Putamen (tissue), 1 donor: ENCODE results near the gene LILRA2.
"Not testable (repeated sequence)": the region's sequence is repeated elsewhere in the genome, so short reads cannot be mapped to it uniquely, and the experiment has no call there.

ENCODE experiments used
- DNase-seq: peaks from one replicate; pipeline ENCODE4 v3.0.0-alpha.2; 2016; ENCODE audit warnings: low spot score

Gene LILRA2

GRCh38 chr19:54571715-54572615 is 1.6 kb upstream of the LILRA2 start:
- not testable (repeated sequence) for DNase-seq

- DNase-seq, result no peak
Measured at GRCh38 chr19:54572696-54573311, 786 bp upstream of the LILRA2 start.

- no peak for DNase-seq
Measured at GRCh38 chr19:54574051-54574450, 461 bp downstream of the LILRA2 start.

DNA sequence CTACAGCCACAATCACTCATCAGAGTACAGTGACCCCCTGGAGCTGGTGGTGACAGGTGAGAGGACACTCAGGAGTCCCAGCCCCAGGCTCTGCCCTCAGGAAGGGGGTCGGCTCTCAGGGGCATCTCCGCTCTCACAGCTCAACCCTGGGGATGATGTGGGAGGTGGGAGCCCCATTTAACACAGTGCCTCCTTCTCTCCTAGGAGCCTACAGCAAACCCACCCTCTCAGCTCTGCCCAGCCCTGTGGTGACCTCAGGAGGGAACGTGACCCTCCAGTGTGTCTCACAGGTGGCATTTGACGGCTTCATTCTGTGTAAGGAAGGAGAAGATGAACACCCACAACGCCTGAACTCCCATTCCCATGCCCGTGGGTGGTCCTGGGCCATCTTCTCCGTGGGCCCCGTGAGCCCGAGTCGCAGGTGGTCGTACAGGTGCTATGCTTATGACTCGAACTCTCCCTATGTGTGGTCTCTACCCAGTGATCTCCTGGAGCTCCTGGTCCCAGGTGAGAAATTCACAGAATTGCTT is 1.0 kb downstream of the LILRA2 start:
- DNase-seq, result no peak

DNA sequence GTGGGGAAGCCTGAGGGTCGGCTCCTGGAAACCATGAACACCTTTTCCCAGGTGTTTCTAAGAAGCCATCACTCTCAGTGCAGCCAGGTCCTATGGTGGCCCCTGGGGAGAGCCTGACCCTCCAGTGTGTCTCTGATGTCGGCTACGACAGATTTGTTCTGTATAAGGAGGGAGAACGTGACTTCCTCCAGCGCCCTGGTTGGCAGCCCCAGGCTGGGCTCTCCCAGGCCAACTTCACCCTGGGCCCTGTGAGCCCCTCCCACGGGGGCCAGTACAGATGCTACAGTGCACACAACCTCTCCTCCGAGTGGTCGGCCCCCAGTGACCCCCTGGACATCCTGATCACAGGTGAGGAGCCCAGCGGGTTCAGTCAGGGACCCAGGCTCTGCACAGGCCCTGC is 1.6 kb downstream of the LILRA2 start:
- DNase-seq, result not testable (repeated sequence)

DNA sequence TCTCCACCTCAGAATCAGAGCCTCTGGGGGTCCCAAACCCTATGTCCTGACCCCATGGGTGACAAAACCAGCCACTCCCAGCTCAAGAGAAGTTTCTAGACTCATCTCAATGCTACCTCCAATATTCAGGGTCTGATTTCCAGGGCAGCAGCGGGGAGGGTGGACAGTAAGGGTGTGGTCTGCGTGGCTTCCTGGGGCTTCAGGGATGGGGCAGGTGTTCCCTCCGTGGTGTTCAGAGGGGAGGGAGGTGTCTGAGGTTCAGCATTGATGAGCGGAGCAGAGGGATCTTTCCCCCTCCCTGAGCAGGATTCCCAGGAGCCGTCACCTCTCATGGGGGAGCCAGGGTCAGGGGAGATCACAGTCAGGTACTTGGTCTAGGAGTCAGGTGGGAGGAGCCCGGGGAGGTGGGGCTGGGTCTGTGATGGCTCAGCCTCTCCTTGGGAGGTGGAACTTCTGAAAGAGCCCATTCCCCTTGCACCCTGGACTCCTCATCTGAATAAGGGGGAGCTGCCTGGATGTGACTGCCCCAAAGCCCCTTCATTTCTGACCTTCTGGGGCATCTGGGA is 2.9 kb downstream of the LILRA2 start:
- DNase-seq, result no peak

- DNase-seq, result no peak
Measured at GRCh38 chr19:54577334-54577733, 3.7 kb downstream of the LILRA2 start.

- not testable (repeated sequence) for DNase-seq
Measured at GRCh38 chr19:54578268-54578667, 4.7 kb downstream of the LILRA2 start.

DNA sequence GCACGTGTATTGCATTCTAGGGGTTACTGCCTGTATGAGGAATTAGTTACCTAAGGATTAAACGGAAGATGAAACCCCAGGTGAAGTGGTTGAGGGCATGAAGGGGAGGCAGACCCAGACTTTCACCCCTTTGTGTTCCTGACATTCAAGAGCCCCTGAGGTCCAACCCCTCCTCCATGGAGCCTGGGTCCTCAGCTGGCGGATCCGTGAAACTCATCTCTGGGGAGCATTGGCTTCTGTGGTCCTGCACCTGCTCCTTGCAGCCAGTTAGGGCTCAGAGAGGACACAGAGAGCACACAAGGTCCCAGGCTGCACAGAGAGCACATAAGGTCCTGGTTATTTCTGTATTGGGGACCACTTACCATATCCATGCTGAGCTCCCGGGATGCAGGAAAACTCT is 12.8 kb downstream of the LILRA2 start:
- DNase-seq, result no peak

DNA sequence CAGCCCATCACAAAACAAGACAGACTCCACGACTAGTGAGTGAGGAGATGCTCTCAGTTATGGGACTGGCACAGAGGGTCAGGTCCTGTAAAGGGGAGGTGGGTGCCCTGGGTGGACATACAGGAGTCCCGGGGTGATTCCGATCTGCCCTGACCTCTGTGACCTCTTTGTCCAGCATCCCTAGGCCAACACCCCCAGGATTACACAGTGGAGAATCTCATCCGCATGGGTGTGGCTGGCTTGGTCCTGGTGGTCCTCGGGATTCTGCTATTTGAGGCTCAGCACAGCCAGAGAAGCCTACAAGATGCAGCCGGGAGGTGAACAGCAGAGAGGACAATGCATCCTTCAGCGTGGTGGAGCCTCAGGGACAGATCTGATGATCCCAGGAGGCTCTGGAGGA is 13.4 kb downstream of the LILRA2 start:
- DNase-seq, result no peak

- not testable (repeated sequence) for DNase-seq
Measured at GRCh38 chr19:54593445-54593844, 19.9 kb downstream of the LILRA2 start, which contains the start of gene LILRA1. Gene LILRA1 (plus strand): TSS chr19:54593632. CDS start chr19:54594245, 613 bp downstream.

GRCh38 chr19:54593931-54594626 is 20.5 kb downstream of the LILRA2 start:
- DNase-seq, result not testable (repeated sequence)

DNA sequence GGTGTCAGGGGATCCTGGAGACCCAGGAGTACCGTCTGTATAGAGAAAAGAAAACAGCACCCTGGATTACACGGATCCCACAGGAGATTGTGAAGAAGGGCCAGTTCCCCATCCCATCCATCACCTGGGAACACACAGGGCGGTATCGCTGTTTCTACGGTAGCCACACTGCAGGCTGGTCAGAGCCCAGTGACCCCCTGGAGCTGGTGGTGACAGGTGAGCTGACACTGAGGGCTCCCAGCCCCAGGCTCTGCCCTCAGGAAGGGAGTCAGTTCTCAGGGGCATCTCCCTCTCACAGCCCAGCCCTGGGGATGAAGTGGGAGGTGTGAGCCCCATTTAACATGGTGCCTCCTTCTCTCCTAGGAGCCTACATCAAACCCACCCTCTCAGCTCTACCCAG is 21.1 kb downstream of the LILRA2 start:
- DNase-seq, result no peak

DNA sequence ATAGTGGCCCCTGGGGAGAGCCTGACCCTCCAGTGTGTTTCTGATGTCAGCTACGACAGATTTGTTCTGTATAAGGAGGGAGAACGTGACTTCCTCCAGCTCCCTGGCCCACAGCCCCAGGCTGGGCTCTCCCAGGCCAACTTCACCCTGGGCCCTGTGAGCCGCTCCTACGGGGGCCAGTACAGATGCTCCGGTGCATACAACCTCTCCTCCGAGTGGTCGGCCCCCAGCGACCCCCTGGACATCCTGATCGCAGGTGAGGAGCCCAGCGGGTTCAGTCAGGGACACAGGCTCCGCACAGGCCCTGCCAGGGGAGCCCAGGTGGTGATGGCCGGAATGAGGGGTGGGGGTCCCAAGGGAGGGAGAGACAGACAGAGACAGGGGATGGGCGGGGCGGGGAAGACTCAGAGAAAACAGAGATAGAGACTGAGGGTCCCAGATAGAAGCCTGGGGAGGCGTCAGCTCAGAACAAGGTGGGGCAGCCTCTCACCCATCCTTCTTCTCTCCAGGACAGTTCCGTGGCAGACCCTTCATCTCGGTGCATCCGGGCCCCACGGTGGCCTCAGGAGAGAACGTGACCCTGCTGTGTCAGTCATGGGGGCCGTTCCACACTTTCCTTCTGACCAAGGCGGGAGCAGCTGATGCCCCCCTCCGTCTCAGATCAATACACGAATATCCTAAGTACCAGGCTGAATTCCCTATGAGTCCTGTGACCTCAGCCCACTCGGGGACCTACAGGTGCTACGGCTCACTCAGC is 22.3 kb downstream of the LILRA2 start:
- DNase-seq, result not testable (repeated sequence)

DNA sequence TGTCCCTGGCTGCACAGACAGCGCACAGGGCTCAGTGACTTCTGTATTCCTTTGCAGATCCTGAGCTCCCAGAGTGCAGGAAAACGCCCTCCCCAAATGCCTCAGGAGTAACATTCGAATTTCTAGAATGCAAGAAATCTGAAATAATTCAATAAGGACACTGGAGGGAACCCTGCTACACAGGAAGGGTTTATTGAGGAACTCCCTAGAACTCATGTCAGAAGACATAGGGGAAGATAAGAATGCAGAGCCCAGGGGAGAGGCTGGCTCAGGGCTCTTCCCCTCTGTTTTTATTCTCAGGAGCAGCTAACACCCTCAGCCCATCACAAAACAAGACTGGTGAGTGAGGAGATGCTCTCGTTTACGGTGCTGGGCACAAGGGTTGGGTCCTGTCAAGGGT is 26.6 kb downstream of the LILRA2 start:
- DNase-seq, result no peak

DNA sequence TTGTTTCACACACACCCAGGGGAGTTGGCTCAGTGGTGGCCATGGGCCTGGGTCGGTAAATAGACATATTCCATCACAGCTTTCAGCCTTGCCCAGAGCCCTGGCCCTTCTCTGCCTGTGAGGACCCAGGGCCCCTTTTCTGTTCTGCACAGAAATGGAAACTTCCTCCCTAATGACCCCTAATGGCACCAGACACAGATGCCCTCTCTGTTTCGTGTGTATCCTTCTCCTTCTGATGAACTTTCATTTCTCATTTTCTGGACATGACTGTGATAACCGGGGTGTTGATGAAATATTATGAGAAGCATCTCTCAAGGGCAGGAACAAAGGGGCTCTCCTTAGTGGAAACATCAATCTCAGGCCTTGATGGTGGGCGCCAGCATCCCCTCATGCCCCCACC is 32.6 kb downstream of the LILRA2 start:
- no peak for DNase-seq

GRCh38 chr19:54606891-54607784 is 33.5 kb downstream of the LILRA2 start:
- peak; percentile 69 for DNase-seq

DNA sequence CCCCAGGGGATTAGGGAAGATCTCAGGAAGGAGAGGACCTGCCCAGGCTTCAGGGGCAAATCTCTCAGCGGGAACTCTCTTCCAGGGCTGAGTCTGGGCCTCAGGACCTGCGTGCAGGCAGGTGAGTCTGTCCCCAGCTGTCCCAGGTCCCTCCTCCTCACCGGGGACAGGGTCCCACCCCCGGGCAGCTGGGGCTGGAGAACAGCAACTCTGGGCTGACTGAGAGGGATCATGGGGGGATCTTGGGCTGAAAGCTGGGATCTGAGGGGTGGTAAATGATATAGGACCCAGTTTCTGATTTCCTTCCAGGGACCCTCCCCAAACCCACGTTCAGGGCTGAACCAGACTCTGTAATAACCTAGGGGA is 34.2 kb downstream of the LILRA2 start:
- no peak for DNase-seq

GRCh38 chr19:54608205-54608604 is 34.6 kb downstream of the LILRA2 start:
- DNase-seq, result no peak

DNA sequence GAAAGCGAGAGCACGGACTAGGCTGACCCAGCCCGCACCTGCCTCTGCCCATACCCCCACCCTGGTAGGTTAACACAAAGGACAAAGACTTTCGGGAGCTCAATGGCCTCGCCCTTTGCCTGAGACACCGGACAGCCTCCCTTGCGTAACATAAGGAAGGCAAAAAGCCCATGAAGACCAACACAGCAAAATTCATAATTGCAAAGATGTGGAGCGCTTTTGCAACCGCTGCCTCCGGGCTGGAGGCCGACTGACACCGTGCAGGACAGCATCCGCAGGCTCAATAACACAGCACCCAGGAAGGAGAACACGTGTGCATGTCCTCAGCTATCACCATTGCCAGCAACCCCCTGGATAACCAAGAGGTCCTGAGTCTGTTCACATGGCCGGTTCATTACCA is 35.2 kb downstream of the LILRA2 start:
- no peak for DNase-seq
